DMS79 (cell line): ENCODE results near the gene MAP2K7.
"Not testable (repeated sequence)": the region's sequence is repeated elsewhere in the genome, so short reads cannot be mapped to it uniquely, and the experiment has no call there.

ENCODE experiments used
- DNase-seq: peaks from one replicate; lab custom pipeline; 2025; lab: John Stamatoyannopoulos, UW

The MAP2K7 gene

DNA sequence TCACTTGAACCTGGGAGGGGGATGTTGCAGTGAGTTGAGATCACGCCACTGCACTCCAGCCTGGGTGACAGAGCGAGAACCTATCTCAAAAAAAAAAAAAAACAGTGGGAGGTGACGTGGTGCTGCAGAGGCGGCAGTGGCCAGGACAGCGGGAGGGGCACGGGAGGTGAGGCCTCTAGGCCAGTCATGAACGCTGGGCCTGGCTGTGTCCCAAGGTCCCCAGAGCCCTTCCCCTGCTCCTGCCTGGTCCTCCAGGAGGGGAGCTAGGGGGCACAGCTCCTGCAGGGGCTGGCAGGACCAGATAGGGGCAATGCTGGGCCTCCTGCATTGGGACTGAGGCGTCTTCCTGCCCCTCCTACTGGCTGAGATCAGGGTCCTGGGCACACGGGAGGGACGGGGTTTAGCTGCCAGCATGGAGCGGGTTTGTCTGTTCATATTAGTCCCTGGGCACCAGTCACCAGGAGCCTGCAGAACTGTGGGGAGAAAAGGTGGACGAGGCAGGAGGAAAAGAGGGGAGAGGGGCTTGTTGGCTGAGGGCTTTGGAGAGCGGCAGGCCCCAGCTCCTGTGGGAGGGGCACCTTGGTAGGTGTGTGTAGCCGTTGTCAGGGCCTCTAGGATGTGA, 4.5 kb downstream of the MAP2K7 start:
- DNase-seq = no peak

GRCh38 chr19:7908742-7909461, 5.2 kb downstream of the MAP2K7 start:
- DNase-seq = no peak

DNA sequence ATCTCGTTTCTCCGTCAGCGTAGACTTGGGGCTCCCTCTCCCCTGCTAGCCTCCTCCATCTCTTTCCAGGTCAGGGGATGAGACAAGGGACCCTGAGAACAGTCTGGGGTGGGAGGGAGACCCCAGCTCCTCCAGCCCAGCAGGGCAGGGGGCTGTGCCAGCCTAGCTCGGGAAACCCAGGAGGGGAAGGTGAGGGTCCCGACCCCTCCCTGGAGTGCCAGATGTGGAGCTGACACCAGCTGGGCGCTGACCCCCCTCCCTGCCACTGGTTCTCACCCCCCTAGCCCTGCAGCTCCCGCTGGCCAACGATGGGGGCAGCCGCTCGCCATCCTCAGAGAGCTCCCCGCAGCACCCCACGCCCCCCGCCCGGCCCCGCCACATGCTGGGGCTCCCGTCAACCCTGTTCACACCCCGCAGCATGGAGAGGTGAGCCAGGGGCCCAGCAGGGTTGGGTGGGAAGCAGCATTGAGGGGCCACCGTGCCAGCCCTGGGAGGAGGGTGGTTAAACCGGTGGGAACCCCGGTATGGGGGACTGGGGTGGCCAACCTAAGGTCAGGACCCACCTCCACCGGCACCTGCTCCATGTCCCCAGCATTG, 5.9 kb downstream of the MAP2K7 start:
- DNase-seq = no peak

DNA sequence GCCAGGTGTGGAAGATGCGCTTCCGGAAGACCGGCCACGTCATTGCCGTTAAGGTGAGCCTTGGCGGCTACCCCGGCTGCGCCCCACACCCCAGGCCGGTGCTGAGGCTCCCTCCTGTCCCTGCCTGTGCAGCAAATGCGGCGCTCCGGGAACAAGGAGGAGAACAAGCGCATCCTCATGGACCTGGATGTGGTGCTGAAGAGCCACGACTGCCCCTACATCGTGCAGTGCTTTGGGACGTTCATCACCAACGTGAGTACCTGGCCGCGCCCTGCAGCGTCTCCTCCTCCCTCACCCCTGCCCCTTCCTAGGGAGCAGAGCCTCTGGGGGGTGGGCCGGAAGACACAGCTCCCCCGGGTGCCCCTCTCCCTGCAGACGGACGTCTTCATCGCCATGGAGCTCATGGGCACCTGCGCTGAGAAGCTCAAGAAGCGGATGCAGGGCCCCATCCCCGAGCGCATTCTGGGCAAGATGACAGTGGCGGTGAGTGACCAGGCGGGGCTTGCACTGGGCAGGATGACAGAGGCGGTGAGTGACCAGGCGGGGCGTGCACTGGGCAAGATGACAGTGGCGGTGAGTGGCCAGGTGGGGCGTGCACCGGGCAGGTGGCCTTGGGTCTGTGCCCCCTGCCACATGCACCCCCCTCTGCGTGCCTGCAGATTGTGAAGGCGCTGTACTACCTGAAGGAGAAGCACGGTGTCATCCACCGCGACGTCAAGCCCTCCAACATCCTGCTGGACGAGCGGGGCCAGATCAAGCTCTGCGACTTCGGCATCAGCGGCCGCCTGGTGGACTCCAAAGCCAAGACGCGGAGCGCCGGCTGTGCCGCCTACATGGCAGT, 6.9 kb downstream of the MAP2K7 start:
- DNase-seq = no peak

DNA sequence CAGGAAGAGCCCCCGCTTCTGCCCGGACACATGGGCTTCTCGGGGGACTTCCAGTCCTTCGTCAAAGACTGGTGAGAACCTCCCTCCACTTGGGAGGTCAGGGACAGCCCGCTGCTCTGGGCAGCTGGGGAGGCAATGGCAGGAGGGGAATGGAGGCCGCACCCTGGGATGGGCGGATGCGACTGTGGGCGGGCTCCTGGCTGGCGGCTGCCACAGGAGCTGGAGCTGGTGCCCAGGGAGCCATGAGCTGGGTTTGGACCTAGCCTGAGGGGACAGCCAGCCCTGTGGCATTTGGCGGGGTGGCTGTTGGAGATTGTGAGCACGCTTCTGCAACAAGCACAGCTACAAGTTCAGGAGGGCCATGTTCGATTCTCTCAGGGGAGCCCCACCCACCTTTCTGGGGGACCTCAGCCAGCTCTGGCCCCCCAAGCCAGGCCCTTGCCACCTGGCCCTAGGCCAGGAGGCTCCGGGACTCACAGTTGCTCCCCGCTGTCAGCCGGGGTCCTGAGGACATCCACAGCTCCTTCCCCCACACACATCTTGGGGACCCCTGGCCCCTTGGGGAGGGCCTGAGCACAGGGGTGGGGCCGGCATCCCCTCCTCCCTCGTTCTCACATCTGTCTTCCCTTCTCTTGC, 7.9 kb downstream of the MAP2K7 start:
- DNase-seq = no peak

DNA sequence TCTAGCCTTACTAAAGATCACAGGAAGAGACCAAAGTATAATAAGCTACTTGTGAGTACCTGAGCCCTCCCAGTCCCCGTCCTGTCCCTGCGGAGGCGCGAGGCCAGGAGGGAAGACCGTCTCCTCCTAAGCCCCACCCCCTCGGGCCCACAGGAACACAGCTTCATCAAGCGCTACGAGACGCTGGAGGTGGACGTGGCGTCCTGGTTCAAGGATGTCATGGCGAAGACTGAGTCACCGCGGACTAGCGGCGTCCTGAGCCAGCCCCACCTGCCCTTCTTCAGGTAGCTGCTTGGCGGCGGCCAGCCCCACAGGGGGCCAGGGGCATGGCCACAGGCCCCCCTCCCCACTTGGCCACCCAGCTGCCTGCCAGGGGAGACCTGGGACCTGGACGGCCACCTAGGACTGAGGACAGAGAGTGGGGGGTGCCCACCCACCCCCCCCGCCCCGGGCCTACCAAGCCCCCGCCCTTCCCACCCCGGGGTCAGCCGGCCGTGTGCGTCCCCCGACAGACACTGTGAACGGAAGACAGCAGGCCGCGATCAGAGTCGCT, 8.5 kb downstream of the MAP2K7 start:
- no peak for DNase-seq

DNA sequence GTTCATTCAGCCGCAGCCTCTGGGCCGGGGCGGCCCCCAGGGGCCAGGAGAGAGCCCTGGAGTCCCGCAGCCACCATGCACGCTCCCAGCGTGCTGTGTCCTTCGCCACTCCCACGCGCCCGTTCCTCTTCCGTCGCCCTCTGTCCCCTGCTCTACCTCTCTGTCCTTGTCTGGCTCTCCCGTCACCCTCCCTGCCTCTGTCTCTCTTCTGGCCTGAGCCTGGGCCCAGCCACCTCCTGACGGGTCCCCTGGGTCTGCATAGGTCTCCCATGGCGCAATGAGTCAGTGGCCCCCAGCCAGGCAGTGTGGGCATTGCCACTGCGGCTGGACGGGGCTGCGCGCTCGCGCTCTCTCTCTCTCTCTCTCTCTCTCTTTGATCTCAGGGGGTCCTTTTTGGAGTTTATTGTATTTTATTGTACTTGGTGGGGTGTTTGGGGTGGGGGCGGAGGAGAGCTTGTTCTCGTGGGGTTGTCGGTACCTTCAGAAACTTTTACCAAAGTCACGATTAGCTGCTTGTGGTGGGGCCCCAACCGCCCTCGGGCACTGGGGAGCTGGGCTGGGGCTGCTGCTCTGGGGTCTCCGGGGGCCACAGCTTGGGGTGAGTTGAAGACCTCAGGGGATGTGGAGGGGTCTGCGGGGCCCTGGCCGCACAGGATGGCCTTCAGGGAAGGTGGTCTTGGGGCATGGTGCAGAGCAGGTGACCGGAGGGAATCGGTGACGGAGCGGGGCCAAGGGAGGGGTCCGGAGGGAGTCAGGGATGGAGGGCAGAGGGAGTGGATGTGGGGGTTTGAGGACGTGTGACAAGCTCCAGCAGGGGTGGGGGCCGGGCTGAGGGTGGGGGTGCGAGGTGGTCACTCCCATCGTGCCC, 9.3 kb downstream of the MAP2K7 start:
- DNase-seq = no peak

DNA sequence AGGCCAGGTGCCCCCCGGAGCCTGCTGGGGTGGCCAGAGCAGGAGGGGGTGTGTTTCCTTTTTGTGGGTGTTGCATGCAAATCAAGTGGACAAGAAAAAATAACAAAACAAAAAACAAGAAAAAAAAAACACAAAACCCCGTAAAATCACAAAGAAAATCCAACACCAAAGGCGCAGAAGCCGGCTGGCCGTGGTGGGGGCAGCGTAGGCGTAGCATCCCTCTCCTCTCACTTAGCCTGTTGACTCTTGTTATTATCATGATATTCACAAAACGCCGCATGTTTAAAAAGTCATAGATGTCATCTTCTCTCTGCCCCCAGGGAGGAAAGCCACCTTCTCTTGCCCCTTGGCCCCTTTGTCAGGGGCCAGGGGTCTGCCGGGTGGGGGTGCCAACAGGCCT, 10.0 kb downstream of the MAP2K7 start:
- DNase-seq = no peak

- DNase-seq = no peak
These were observed 10.4 kb downstream of the MAP2K7 start for GRCh38 chr19:7914099-7914498.

- DNase-seq = no peak
These were observed 10.9 kb downstream of the MAP2K7 start, which contains the start of gene TGFBR3L for GRCh38 chr19:7914598-7915045. Gene TGFBR3L, plus strand, starts transcription at chr19:7914830.

GRCh38 chr19:7915250-7916102, 11.8 kb downstream of the MAP2K7 start:
- DNase-seq = no peak

- DNase-seq = no peak
These were observed 12.7 kb downstream of the MAP2K7 start for GRCh38 chr19:7916103-7916954.

- no peak for DNase-seq
These were observed 13.2 kb downstream of the MAP2K7 start for GRCh38 chr19:7916955-7917266.

DNA sequence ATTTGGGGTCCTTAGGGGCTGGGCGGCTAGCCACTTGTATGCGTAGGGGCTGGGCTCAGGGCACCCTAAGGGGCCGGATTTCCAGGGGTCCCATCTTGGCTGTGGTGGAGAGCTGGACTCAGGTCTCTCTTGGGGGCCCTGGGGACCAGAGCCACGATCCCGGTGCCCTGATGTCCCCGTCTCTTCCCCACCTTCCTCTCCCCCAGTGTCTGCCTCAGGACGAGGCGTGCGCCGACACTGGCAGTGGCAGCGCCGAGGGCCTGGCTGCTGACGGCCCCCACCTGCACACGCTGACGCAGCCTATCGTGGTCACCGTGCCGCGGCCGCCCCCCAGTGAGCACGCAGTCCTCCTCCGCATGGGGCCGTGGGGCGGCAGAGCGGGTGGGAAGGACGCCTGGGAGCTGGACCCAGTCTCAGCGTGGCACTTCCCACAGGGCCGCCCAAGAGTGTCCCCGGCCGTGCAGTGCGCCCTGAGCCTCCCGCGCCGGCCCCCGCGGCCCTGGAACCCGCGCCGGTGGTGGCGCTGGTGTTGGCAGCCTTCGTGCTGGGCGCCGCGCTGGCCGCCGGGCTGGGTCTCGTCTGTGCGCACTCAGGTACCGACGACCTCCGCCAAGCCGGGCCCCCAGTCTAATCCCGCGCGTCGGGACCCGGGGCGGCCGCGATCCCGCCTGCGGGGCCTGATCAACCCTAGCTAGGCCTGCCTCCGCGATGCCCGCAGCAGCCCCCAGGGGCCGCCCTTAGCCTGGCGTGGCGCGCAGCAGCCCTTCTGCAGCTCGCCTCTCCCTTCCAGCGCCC, 13.8 kb downstream of the MAP2K7 start:
- peak; percentile 16 for DNase-seq

DNA sequence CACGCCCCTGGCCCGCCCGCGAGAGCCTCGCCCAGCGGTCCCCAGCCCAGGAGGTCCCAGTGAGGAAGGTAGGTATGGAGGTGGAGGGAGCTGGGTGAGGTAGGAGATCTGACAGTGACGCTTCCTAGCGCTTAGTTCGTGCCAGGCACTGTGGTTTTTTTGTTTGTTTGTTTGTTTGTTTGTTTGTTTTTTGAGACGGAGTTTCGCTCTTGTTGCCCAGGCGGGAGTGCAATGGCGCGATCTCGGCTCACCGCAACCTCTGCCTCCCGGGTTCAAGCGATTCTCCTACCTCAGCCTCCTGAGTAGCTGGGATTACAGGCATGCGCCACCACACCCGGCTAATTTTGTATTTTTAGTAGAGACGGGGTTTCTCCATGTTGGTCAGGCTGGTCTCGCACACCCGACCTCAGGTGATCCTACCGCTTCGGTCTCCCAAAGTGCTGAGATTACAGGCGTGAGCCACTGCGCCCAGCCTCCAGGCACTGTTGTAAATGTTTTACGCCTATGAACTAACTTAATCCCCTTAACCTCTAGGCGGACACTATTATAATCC, 14.5 kb downstream of the MAP2K7 start:
- not testable (repeated sequence) for DNase-seq

GRCh38 chr19:7918615-7919421, 15.1 kb downstream of the MAP2K7 start:
- no peak for DNase-seq
